HEK293 (cell line): ENCODE measurements around the gene POLR1F.

ENCODE experiments used
- CTCF ChIA-PET: fragments of 350-600 bp; formaldehyde crosslinking; extraction: SDS; loops from one replicate; lab custom pipeline; 2021; ENCODE audit warnings: antibody characterized with exemption; lab: Yijun Ruan, JAX
- POLR2A ChIA-PET: fragments of 300-600 bp; formaldehyde crosslinking; extraction: SDS; loops from one replicate; lab custom pipeline; 2020; ENCODE audit warnings: antibody characterized with exemption, inconsistent platforms; lab: Yijun Ruan, JAX
- H3K27ac ChIP-seq: fragments of 200-500 bp; sonication (Bioruptor generic); 2 replicates; pipeline ENCODE4 v1.5.1; 2014; ENCODE audit warnings: low read depth, low read length, control low read depth, inconsistent platforms; ENCODE audit errors: extremely low read depth
- H3K36me3 ChIP-seq, 2 experiments: fragments of 200-500 bp in 1 of 2; sonication (Bioruptor generic) in 1 of 2; 1 replicate in 1 of 2; 2 replicates in 1 of 2; pipeline ENCODE4 v1.5.1; 2014 to 2017; ENCODE audit warnings: inconsistent platforms in 2 of 2, low read length in 2 of 2; ENCODE audit not compliant: control insufficient read depth in 2 of 2, insufficient read depth in 1 of 2
- H3K4me1 ChIP-seq: fragments of 200-500 bp; sonication (Bioruptor generic); 2 replicates; pipeline ENCODE4 v1.5.1; 2014; ENCODE audit warnings: mild to moderate bottlenecking, low read length, inconsistent platforms; ENCODE audit not compliant: control insufficient read depth, insufficient read depth
- H3K4me3 ChIP-seq: 2 replicates; pipeline ENCODE4 v1.5.1; 2011; ENCODE audit warnings: low read depth, mild to moderate bottlenecking, control low read depth, low read length, moderate library complexity
- H3K9me3 ChIP-seq: fragments of 200-500 bp; sonication (Bioruptor generic); 2 replicates; pipeline ENCODE4 v1.5.1; 2014; ENCODE audit warnings: low read depth, low read length, inconsistent platforms; ENCODE audit not compliant: control insufficient read depth, insufficient read depth
- ATF2 ChIP-seq: fragments of 450-650 bp; formaldehyde crosslinking; IDR thresholded peaks from 2 replicates; pipeline ENCODE4 v1.5.1; 2016; ENCODE audit warnings: missing biosample characterization, missing genetic modification characterization, low read depth
- BCL11A ChIP-seq: fragments of 450-650 bp; formaldehyde crosslinking; IDR thresholded peaks from 2 replicates; pipeline ENCODE4 v1.5.1; 2016; ENCODE audit warnings: low read depth, missing biosample characterization, missing genetic modification characterization
- BCL6B ChIP-seq: fragments of 450-650 bp; formaldehyde crosslinking; IDR thresholded peaks from 2 replicates; pipeline ENCODE4 v1.5.1; 2017; ENCODE audit warnings: missing biosample characterization, missing genetic modification characterization
- CTCF ChIP-seq: fragments of 450-650 bp; formaldehyde crosslinking; IDR thresholded peaks from 2 replicates; pipeline ENCODE4 v1.5.1; 2016; ENCODE audit warnings: missing biosample characterization, missing genetic modification characterization
- FEZF1 ChIP-seq: fragments of 450-650 bp; formaldehyde crosslinking; IDR thresholded peaks from 2 replicates; pipeline ENCODE4 v1.5.1; 2016; ENCODE audit warnings: missing biosample characterization, missing genetic modification characterization
- GFI1B ChIP-seq: fragments of 450-650 bp; formaldehyde crosslinking; IDR thresholded peaks from 2 replicates; pipeline ENCODE4 v1.5.1; 2016; ENCODE audit warnings: missing biosample characterization, missing genetic modification characterization
- KLF9 ChIP-seq: fragments of 450-650 bp; formaldehyde crosslinking; IDR thresholded peaks from 2 replicates; pipeline ENCODE4 v1.5.1; 2016; ENCODE audit warnings: missing biosample characterization, missing genetic modification characterization, low read depth
- MEIS1 ChIP-seq: sonication (generic); formaldehyde crosslinking; IDR thresholded peaks from 2 replicates; pipeline ENCODE4 v1.8.1; 2022; ENCODE audit warnings: missing genetic modification reagents, mild to moderate bottlenecking, borderline replicate concordance
- SP2 ChIP-seq: fragments of 450-650 bp; formaldehyde crosslinking; IDR thresholded peaks from 2 replicates; pipeline ENCODE4 v1.5.1; 2016; ENCODE audit warnings: missing biosample characterization, missing genetic modification characterization
- TCF7L2 ChIP-seq: IDR thresholded peaks from 2 replicates; pipeline ENCODE4 v1.6.1; 2011; ENCODE audit warnings: low read depth, mild to moderate bottlenecking, inconsistent platforms, low read length, moderate library complexity, borderline replicate concordance
- ZEB2 ChIP-seq: fragments of 450-650 bp; formaldehyde crosslinking; IDR thresholded peaks from 2 replicates; pipeline ENCODE4 v1.5.1; 2016; ENCODE audit warnings: missing biosample characterization, missing genetic modification characterization
- ZFHX2 ChIP-seq: fragments of 450-650 bp; formaldehyde crosslinking; conservative IDR thresholded peaks from 2 replicates; pipeline ENCODE4 v1.5.1; 2016; ENCODE audit warnings: missing biosample characterization, missing genetic modification characterization
- ZNF10 ChIP-seq: fragments of 450-650 bp; formaldehyde crosslinking; IDR thresholded peaks from 2 replicates; pipeline ENCODE4 v1.5.1; 2017; ENCODE audit warnings: missing biosample characterization, missing genetic modification characterization
- ZNF112 ChIP-seq: fragments of 450-650 bp; formaldehyde crosslinking; IDR thresholded peaks from 2 replicates; pipeline ENCODE4 v1.5.0; 2017; ENCODE audit warnings: missing biosample characterization, missing genetic modification characterization
- ZNF146 ChIP-seq: fragments of 450-650 bp; formaldehyde crosslinking; IDR thresholded peaks from 2 replicates; pipeline ENCODE4 v1.5.1; 2016; ENCODE audit warnings: missing biosample characterization, missing genetic modification characterization
- ZNF16 ChIP-seq: fragments of 450-650 bp; formaldehyde crosslinking; IDR thresholded peaks from 2 replicates; pipeline ENCODE4 v1.5.1; 2016; ENCODE audit warnings: low read depth, missing biosample characterization, missing genetic modification characterization
- ZNF202 ChIP-seq: fragments of 450-650 bp; formaldehyde crosslinking; IDR thresholded peaks from 2 replicates; pipeline ENCODE4 v1.5.1; 2016; ENCODE audit warnings: missing biosample characterization, missing genetic modification characterization, borderline replicate concordance
- ZNF239 ChIP-seq: fragments of 450-650 bp; formaldehyde crosslinking; IDR thresholded peaks from 2 replicates; pipeline ENCODE4 v1.5.1; 2016; ENCODE audit warnings: missing biosample characterization, missing genetic modification characterization
- ZNF248 ChIP-seq: fragments of 450-650 bp; formaldehyde crosslinking; IDR thresholded peaks from 2 replicates; pipeline ENCODE4 v1.5.1; 2017; ENCODE audit warnings: missing biosample characterization, missing genetic modification characterization
- ZNF558 ChIP-seq: fragments of 450-650 bp; formaldehyde crosslinking; IDR thresholded peaks from 2 replicates; pipeline ENCODE4 v1.5.1; 2016; ENCODE audit warnings: missing biosample characterization, missing genetic modification characterization
- ZNF645 ChIP-seq: fragments of 450-650 bp; formaldehyde crosslinking; IDR thresholded peaks from 2 replicates; pipeline ENCODE4; 2016; ENCODE audit warnings: missing biosample characterization, missing genetic modification characterization
- ZNF658 ChIP-seq: fragments of 450-650 bp; formaldehyde crosslinking; IDR thresholded peaks from 2 replicates; pipeline ENCODE4; 2016; ENCODE audit warnings: missing biosample characterization, missing genetic modification characterization
- ZNF701 ChIP-seq: fragments of 450-650 bp; formaldehyde crosslinking; IDR thresholded peaks from 2 replicates; pipeline ENCODE4 v1.5.1; 2016; ENCODE audit warnings: missing biosample characterization, missing genetic modification characterization
- ZSCAN16 ChIP-seq: fragments of 450-650 bp; formaldehyde crosslinking; IDR thresholded peaks from 2 replicates; pipeline ENCODE4 v1.5.1; 2016; ENCODE audit warnings: missing biosample characterization, missing genetic modification characterization
- ZSCAN5A ChIP-seq: fragments of 450-650 bp; formaldehyde crosslinking; IDR thresholded peaks from 2 replicates; pipeline ENCODE4 v1.5.1; 2016; ENCODE audit warnings: missing biosample characterization, missing genetic modification characterization
- ZXDB ChIP-seq: fragments of 450-650 bp; formaldehyde crosslinking; IDR thresholded peaks from 2 replicates; pipeline ENCODE4 v1.5.1; 2016; ENCODE audit warnings: missing biosample characterization, missing genetic modification characterization

POLR1F gene

GRCh38 chr7:19705663-19706062, 3.2 kb downstream of the POLR1F start:
- H3K4me1 ChIP-seq, result peaks cover 9% of the 10 kb centered on the region; the same call in 1 of the 2 replicates
- TF ChIP-seq ZXDB (tag by site-specific recombination) (no peak), ZNF146 (tag by site-specific recombination) (no peak), ZSCAN5A (tag by site-specific recombination) (no peak)
- TF ChIP-seq, all 188 proteins: peak for 0
- H3K27ac ChIP-seq, result no peak overlapping the region
- no peak overlapping the region for H3K4me3 ChIP-seq
- POLR2A ChIA-PET, result no interaction called here
- CTCF ChIA-PET, result no interaction called here
- H3K36me3 ChIP-seq, result peaks cover 3 to 13% of the 10 kb centered on the region in 2 experiments
- H3K9me3 ChIP-seq, result no peaks in the 10 kb centered on the region

GRCh38 chr7:19701471-19701870, 7.4 kb downstream of the POLR1F start:
- CTCF ChIA-PET, result interaction anchor here (1.3 kb wide), 1 partner anchor 12 kb away, joined by 4 read pairs; no protein-coding TSS in a partner anchor
- TF ChIP-seq ZNF239 (no peak), ATF2 (no peak), ZNF112 (tag by site-specific recombination) (no peak), ZNF658 (tag by site-specific recombination) (no peak), SP2 (tag by site-specific recombination) (no peak)
- peaks cover 22 to 23% of the 10 kb centered on the region in 2 experiments for H3K36me3 ChIP-seq

GRCh38 chr7:19700936-19701335, 7.9 kb downstream of the POLR1F start:
- Histone ChIP-seq H3K4me3 (no peak overlapping the region), H3K9me3 (no peaks in the 10 kb centered on the region), H3K4me1 (0 out of 2 replicates have a peak, but pooled peaks cover 5% of the 10 kb centered on the region), H3K36me3 (peaks cover 23% of the 10 kb centered on the region in 2 experiments), H3K27ac (no peak overlapping the region)
- CTCF ChIA-PET, result interaction anchor here (0.9 to 1.3 kb wide), 2 partner anchors 9 to 13 kb away, joined by 3 to 4 read pairs; partner anchors contain the start of gene POLR1F
- TF ChIP-seq ZNF701 (tag by site-specific recombination), result no peak
- no peak for TF ChIP-seq TCF7L2
- TF ChIP-seq ZNF202 (tag by site-specific recombination), result no peak
- no peak for TF ChIP-seq FEZF1 (tag by site-specific recombination)
- TF ChIP-seq ZNF645 (tag by site-specific recombination), result no peak
- no peak for TF ChIP-seq ZNF239
- TF ChIP-seq ZNF248, result no peak
- TF ChIP-seq ZNF16 (tag by site-specific recombination), result no peak
- no peak for TF ChIP-seq CTCF (tag by site-specific recombination)
- no peak for TF ChIP-seq BCL6B
- TF ChIP-seq MEIS1 (CRISPR knock-in tag), result no peak
- TF ChIP-seq ZSCAN16 (tag by site-specific recombination), result no peak
- no peak for TF ChIP-seq ZFHX2 (tag by site-specific recombination)
- no peak for TF ChIP-seq BCL11A (tag by site-specific recombination)
- no peak for TF ChIP-seq ZNF558
- TF ChIP-seq ZNF10 (tag by site-specific recombination), result no peak
- no peak for TF ChIP-seq KLF9 (tag by site-specific recombination)
- TF ChIP-seq GFI1B (tag by site-specific recombination), result no peak
- no peak for TF ChIP-seq ZEB2 (tag by site-specific recombination)
- POLR2A ChIA-PET, result no interaction called here

More at GRCh38 chr7:19701471-19701870, 7.4 kb downstream of the POLR1F start:
- POLR2A ChIA-PET, result no interaction called here
- H3K9me3 ChIP-seq, result no peaks in the 10 kb centered on the region
- H3K27ac ChIP-seq, result no peak overlapping the region
- H3K4me1 ChIP-seq, result 0 out of 2 replicates have a peak, but pooled peaks cover 7% of the 10 kb centered on the region
- H3K4me3 ChIP-seq, result no peak overlapping the region
